Heart left ventricle (tissue), 16 donors: ENCODE measurements around the gene PLPPR2. TPM values are rescaled to one million over a fixed set of nuclear protein-coding genes. Genes with fewer than 3 reads are reported as not detected.
"Not testable (repeated sequence)": the region's sequence is repeated elsewhere in the genome, so short reads cannot be mapped to it uniquely, and the experiment has no call there.

Experiments
- ATAC-seq, 4 donors: fragments of 200-7000 bp; cut with Tn5 transposase; one replicate each; pipeline ENCODE4 v1.9.1; 2020 to 2022; ENCODE audit warnings: moderate library complexity in 4 of 4, mild to moderate bottlenecking in 3 of 4, moderate number of reproducible peaks in 1 of 4
- DNase-seq, 5 donors: peaks; one replicate each; pipeline ENCODE4 v3.0.0-alpha.2; 2020
- H3K27ac ChIP-seq, 12 donors: fragments of 200-600 bp; sonication (generic) in 4 of 12; one replicate each; pipeline versions ENCODE4 v1.5.0 to v1.8.0; 2016 to 2022; ENCODE audit warnings: mild to moderate bottlenecking in 2 of 12
- H3K27me3 ChIP-seq, 9 donors: fragments of 200-600 bp; sonication (generic) in 2 of 9; one replicate each; pipeline versions ENCODE4 v1.5.1 to v1.8.0; 2016 to 2022; ENCODE audit warnings: mild to moderate bottlenecking in 3 of 9
- H3K36me3 ChIP-seq, 9 donors: fragments of 200-600 bp; sonication (generic) in 2 of 9; one replicate each; pipeline versions ENCODE4 v1.5.0 to v1.8.0; 2018 to 2022; ENCODE audit warnings: mild to moderate bottlenecking in 2 of 9
- H3K4me1 ChIP-seq, 12 donors: fragments of 200-600 bp; sonication (generic) in 4 of 12; one replicate each; pipeline versions ENCODE4 v1.5.0 to v1.8.0; 2016 to 2022; ENCODE audit warnings: mild to moderate bottlenecking in 3 of 12
- H3K4me3 ChIP-seq, 12 donors: fragments of 200-600 bp; sonication (generic) in 4 of 12; one replicate each; pipeline versions ENCODE4 v1.5.0 to v1.8.0; 2017 to 2022; ENCODE audit warnings: mild to moderate bottlenecking in 9 of 12, moderate library complexity in 4 of 12
- H3K9me3 ChIP-seq, 12 donors: fragments of 200-600 bp; sonication (generic) in 4 of 12; one replicate each; pipeline versions ENCODE4 v1.5.0 to v1.8.0; 2016 to 2022; ENCODE audit warnings: mild to moderate bottlenecking in 1 of 12
- CTCF ChIP-seq, 12 donors: fragments of 200-600 bp; sonication (generic) in 4 of 12; IDR thresholded peaks; one replicate each; pipeline versions ENCODE4 v1.5.0 to v1.8.0; 2018 to 2022; ENCODE audit warnings: antibody characterized with exemption in 12 of 12, mild to moderate bottlenecking in 5 of 12
- POLR2A ChIP-seq, 2 donors: fragments of 450-650 bp; IDR thresholded peaks; one replicate each; pipeline ENCODE4 v1.6.1; 2017; ENCODE audit warnings: antibody characterized with exemption in 2 of 2, mild to moderate bottlenecking in 2 of 2, moderate library complexity in 2 of 2
- WGBS, 4 donors: extraction: QIAGEN DNeasy Blood & Tissue Kit in 2 of 4; methylation state at CpG; one replicate each; pipeline versions ENCODE4 v1.1.5 to v1.1.7; 2013 to 2018; 5-methylcytosine and 5-hydroxymethylcytosine counted together
- intact Hi-C, 10 donors: fragments of 100-400 bp; cut with DNase I; formaldehyde crosslinking; loops; one replicate each; pipeline versions ENCODE4 v1.11.1 to v1.14.2; 2022
- long read RNA-seq, 3 donors: library from polyadenylated mRNA; unstranded; transcript quantifications; one replicate each; pipeline ENCODE4 v2.0.0, GENCODE V29; 2020 to 2021
- polyA plus RNA-seq, 2 donors: library from polyadenylated mRNA; stranded (reverse); fragments of 200-250 nt; gene quantifications; one replicate each; pipeline ENCODE4 v1.2.3, GENCODE V29; 2013
- total RNA-seq, 9 donors: library from RNA; depleted of rRNA in 2 of 9; stranded (reverse); fragments of >200 nt in 2 of 9; fragmentation: NEBNext Ultra II Directional in 3 of 9; extraction: Animal tissue kit (Norgen Biotek cat#: 25700) in 3 of 9; gene quantifications; one replicate each; pipeline versions ENCODE4 v1.1.0 to v1.2.4, GENCODE V29; 2016 to 2023
- donor health status: ischemic (EF 13 %, LVEDD 7.1; RV severe dilation, severe dysfunction).
- donor health status: healthy with polysubstance abuse.
- donor health status: DM: no; HTN: yes; CAD: no.
- donor health status: DM: no; HTN: no; CAD: no.
- donor health status: ischemic (EF 25% LVEDD 6.9; RV normal size, moderate dysfunction).
- donor health status: ischemic (EF 25% LVEDD 5.7; RV mildly dilated, moderate dysfunction).
- donor health status: healthy.
- donor health status: DM: yes; HTN: yes; CAD: no.
- donor health status: ischemic (EF 35%, LVEDD 5.7; RV mildly dilated, moderate dysfunction).
- donor health status: nonischemic (EF 11% LVEDD 7.7; RV severe dilation, severe dysfunction).
- donor health status: DM: yes; HTN: yes; CAD: no.
- donor health status: PGD.
- donor health status: ischemic (EF 29% LVEDD 5.4; RV normal size, mild dysfunction).
- donor health status: nonischemic (EF 23%, LVEDD 6.1; RV moderate dilation, normal function).

Gene PLPPR2, protein sequence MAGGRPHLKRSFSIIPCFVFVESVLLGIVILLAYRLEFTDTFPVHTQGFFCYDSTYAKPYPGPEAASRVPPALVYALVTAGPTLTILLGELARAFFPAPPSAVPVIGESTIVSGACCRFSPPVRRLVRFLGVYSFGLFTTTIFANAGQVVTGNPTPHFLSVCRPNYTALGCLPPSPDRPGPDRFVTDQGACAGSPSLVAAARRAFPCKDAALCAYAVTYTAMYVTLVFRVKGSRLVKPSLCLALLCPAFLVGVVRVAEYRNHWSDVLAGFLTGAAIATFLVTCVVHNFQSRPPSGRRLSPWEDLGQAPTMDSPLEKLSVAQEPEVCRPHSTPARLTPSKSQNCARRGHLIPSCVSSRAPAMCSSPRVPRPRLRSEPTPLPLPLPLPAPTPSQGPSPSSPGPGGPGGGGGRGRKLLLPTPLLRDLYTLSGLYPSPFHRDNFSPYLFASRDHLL
- total RNA-seq (10 to 100 TPM in 6 of 9 donors, 1 to 10 TPM in 3; 4.5 to 24.8 (median 12.5) TPM), polyA plus RNA-seq (10 to 100 TPM in 1 of 2 donors, 1 to 10 TPM in 1; 8.0 to 10.5 TPM)
- long read RNA-seq, donor 1, partial matches to known transcripts, result 5 of 5 reads
- long read RNA-seq, donor 1, other reads (novel, unspliced or antisense), result 0 of 5 reads
- long read RNA-seq, donor 2, partial matches to known transcripts, result 1 of 9 reads
- long read RNA-seq, donor 2, other reads (novel, unspliced or antisense), result 6 of 9 reads
- long read RNA-seq, donor 3, partial matches to known transcripts, result 14 of 20 reads
- long read RNA-seq, donor 3, other reads (novel, unspliced or antisense), result 3 of 20 reads

- Histone ChIP-seq H3K9me3 (no peaks in the 10 kb centered on the region), H3K27ac (peak within 1 kb of the TSS in 9 of 12 donors; percentile 46 to 85 (median 57)), H3K36me3 (peaks cover 0 to 17% (median 0%) of the 10 kb centered on the region in 9 donors), H3K4me1 (peaks cover 0 to 15% (median 0%) of the 10 kb centered on the region in 12 donors), H3K27me3 (no peaks in the 10 kb centered on the region), H3K4me3 (peak within 1 kb of the TSS; percentile 55 to 87 (median 66))
- ATAC-seq, result peak; percentile 81 to 97 (median 96)
- intact Hi-C loops, result no loop called here
- TF ChIP-seq CTCF (IDR thresholded peaks at IDR 0.05), result no peak
- peak in 1 of 2 donors; percentile 77 for TF ChIP-seq POLR2A (IDR thresholded peaks at IDR 0.05)
- DNase-seq, result peak; percentile 92 to 97 (median 97)
- WGBS, 4 donors, result 6 to 9% (median 8%) methylated on average over 35 to 62 of the region's 62 CpGs
Measured at GRCh38 chr19:11355160-11356073, at the start of gene PLPPR2. Gene PLPPR2, plus strand, starts transcription at chr19:11355432. Its CDS starts 2,242 bp downstream, at chr19:11357674.

- TF ChIP-seq POLR2A (IDR thresholded peaks at IDR 0.05) (no peak), CTCF (IDR thresholded peaks at IDR 0.05) (no peak)
- intact Hi-C loops, result no loop called here
- WGBS, 4 donors, result 79 to 85% (median 81%) methylated on average over 9 of the region's 9 CpGs
Measured at GRCh38 chr19:11306337-11306736, 48.9 kb upstream of the PLPPR2 start.

GRCh38 chr19:11320278-11320995, 34.8 kb upstream of the PLPPR2 start:
- H3K9me3 ChIP-seq, H3K4me3 ChIP-seq, ATAC-seq, H3K36me3 ChIP-seq, intact Hi-C loops, H3K27me3 ChIP-seq: not testable (repeated sequence)
- Histone ChIP-seq H3K4me1 (peaks cover 0 to 70% (median 16%) of the 10 kb centered on the region in 12 donors), H3K27ac (peak overlapping the region in 1 of 12 donors; percentile 74)
- WGBS, 4 donors, result 76 to 85% (median 81%) methylated on average over 9 of the region's 9 CpGs
- DNase-seq, result peak in 1 of 5 donors; percentile 10

More at GRCh38 chr19:11306337-11306736, 48.9 kb upstream of the PLPPR2 start:
- Histone ChIP-seq H3K27ac (no peak overlapping the region), H3K9me3 (no peaks in the 10 kb centered on the region), H3K27me3 (no peaks in the 10 kb centered on the region), H3K4me3 (no peak overlapping the region), H3K36me3 (no peaks in the 10 kb centered on the region), H3K4me1 (no peaks in the 10 kb centered on the region)
- DNase-seq, result no peak
- ATAC-seq, result no peak
